Parathyroid adenoma (tissue), 2 donors: ENCODE results near the gene ART3.

Experiments used
- H2AFZ ChIP-seq: fragments of 300-600 bp; sonication (generic); one replicate; pipeline ENCODE4 v1.7.0; 2017; ENCODE audit warnings: antibody characterized with exemption, mild to moderate bottlenecking
- H3K27ac ChIP-seq: fragments of 300-600 bp; sonication (generic); one replicate; pipeline ENCODE4 v1.7.0; 2017
- H3K27me3 ChIP-seq: fragments of 300-600 bp; sonication (generic); one replicate; pipeline ENCODE4 v1.7.0; 2017; ENCODE audit warnings: low read length; ENCODE audit not compliant: control insufficient read depth, insufficient read depth
- H3K36me3 ChIP-seq: fragments of 300-600 bp; sonication (generic); one replicate; pipeline ENCODE4 v1.7.0; 2017; ENCODE audit warnings: low read length; ENCODE audit not compliant: control insufficient read depth, insufficient read depth
- H3K4me1 ChIP-seq: fragments of 300-600 bp; sonication (generic); one replicate; pipeline ENCODE4 v1.7.0; 2017; ENCODE audit warnings: control low read depth
- H3K4me2 ChIP-seq: fragments of 300-600 bp; sonication (generic); one replicate; pipeline ENCODE4 v1.7.0; 2017; ENCODE audit warnings: low read length
- H3K4me3 ChIP-seq: fragments of 300-600 bp; sonication (generic); one replicate; pipeline ENCODE4 v1.7.0; 2017; ENCODE audit warnings: low read depth, low read length
- H3K79me2 ChIP-seq: fragments of 300-600 bp; sonication (generic); one replicate; pipeline ENCODE4 v1.7.0; 2017; ENCODE audit warnings: control low read depth
- H3K9ac ChIP-seq: fragments of 300-600 bp; sonication (generic); one replicate; pipeline ENCODE4 v1.7.0; 2017; ENCODE audit warnings: mild to moderate bottlenecking
- H3K9me3 ChIP-seq: fragments of 300-600 bp; sonication (generic); one replicate; pipeline ENCODE4 v1.7.0; 2017; ENCODE audit warnings: low read length; ENCODE audit not compliant: control insufficient read depth
- TF ChIP-seq, protein P1 (sequence below): fragments of 300-600 bp; sonication (generic); IDR thresholded peaks from one replicate; pipeline ENCODE4 v1.7.0; 2017; ENCODE audit warnings: antibody characterized with exemption, mild to moderate bottlenecking
- donor health status: primary hyperparathyroidism.

Gene ART3

GRCh38 chr4:76090241-76090691, 15.8 kb downstream of the ART3 start:
- H3K4me2 ChIP-seq: peak overlapping the region; percentile 29
- no peaks in the 10 kb centered on the region for H3K36me3 ChIP-seq
- no peaks in the 10 kb centered on the region for H3K79me2 ChIP-seq
- no peak overlapping the region for H2AFZ ChIP-seq
- H3K9me3 ChIP-seq: no peaks in the 10 kb centered on the region
- no peak overlapping the region for H3K4me3 ChIP-seq
- no peaks in the 10 kb centered on the region for H3K27me3 ChIP-seq
- TF ChIP-seq, protein P1, sequence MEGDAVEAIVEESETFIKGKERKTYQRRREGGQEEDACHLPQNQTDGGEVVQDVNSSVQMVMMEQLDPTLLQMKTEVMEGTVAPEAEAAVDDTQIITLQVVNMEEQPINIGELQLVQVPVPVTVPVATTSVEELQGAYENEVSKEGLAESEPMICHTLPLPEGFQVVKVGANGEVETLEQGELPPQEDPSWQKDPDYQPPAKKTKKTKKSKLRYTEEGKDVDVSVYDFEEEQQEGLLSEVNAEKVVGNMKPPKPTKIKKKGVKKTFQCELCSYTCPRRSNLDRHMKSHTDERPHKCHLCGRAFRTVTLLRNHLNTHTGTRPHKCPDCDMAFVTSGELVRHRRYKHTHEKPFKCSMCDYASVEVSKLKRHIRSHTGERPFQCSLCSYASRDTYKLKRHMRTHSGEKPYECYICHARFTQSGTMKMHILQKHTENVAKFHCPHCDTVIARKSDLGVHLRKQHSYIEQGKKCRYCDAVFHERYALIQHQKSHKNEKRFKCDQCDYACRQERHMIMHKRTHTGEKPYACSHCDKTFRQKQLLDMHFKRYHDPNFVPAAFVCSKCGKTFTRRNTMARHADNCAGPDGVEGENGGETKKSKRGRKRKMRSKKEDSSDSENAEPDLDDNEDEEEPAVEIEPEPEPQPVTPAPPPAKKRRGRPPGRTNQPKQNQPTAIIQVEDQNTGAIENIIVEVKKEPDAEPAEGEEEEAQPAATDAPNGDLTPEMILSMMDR: no peak
- no peak overlapping the region for H3K9ac ChIP-seq
- peaks cover 2% of the 10 kb centered on the region for H3K4me1 ChIP-seq
- H3K27ac ChIP-seq: no peak overlapping the region

- peaks cover 2% of the 10 kb centered on the region for H3K4me1 ChIP-seq
- H3K27me3 ChIP-seq: no peaks in the 10 kb centered on the region
- no peak overlapping the region for H3K9ac ChIP-seq
- H3K36me3 ChIP-seq: no peaks in the 10 kb centered on the region
- no peak overlapping the region for H3K27ac ChIP-seq
- H2AFZ ChIP-seq: no peak overlapping the region
- H3K9me3 ChIP-seq: no peaks in the 10 kb centered on the region
- no peaks in the 10 kb centered on the region for H3K79me2 ChIP-seq
- TF ChIP-seq, protein P1: no peak
- H3K4me2 ChIP-seq: no peak overlapping the region
- no peak overlapping the region for H3K4me3 ChIP-seq
These were observed 16.5 kb downstream of the ART3 start for GRCh38 chr4:76091052-76091451.

- TF ChIP-seq, protein P1: no peak
- H3K4me1 ChIP-seq: no peaks in the 10 kb centered on the region
These were observed 21.1 kb downstream of the ART3 start for GRCh38 chr4:76095568-76095967.

DNA sequence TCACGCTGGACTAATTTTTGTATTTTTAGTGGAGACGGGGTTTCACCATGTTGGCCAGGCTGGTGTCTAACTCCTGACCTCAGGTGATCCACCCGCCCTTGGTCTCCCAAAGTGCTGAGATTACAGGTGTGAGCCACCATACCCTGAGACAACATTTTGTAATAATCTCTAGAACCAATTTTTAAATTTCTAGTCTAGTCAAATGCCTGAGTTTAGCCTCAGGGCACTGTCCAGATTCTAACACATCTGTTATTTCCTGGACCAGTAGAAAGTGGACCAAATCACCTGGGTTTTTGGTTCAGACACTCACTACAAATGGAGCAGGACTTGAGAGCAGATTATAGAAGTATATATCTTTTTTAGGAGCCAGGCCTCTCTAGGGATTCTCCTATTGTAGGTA, 21.6 kb downstream of the ART3 start:
- no peaks in the 10 kb centered on the region for H3K36me3 ChIP-seq
- no peaks in the 10 kb centered on the region for H3K27me3 ChIP-seq
- no peak overlapping the region for H2AFZ ChIP-seq
- TF ChIP-seq, protein P1: no peak
- H3K9me3 ChIP-seq: no peaks in the 10 kb centered on the region
- H3K9ac ChIP-seq: no peak overlapping the region
- no peaks in the 10 kb centered on the region for H3K79me2 ChIP-seq
- no peak overlapping the region for H3K4me2 ChIP-seq
- H3K4me3 ChIP-seq: no peak overlapping the region
- no peak overlapping the region for H3K27ac ChIP-seq
- no peaks in the 10 kb centered on the region for H3K4me1 ChIP-seq

More at GRCh38 chr4:76095568-76095967, 21.1 kb downstream of the ART3 start:
- no peak overlapping the region for H2AFZ ChIP-seq
- no peaks in the 10 kb centered on the region for H3K79me2 ChIP-seq
- no peaks in the 10 kb centered on the region for H3K9me3 ChIP-seq
- H3K4me3 ChIP-seq: no peak overlapping the region
- H3K27me3 ChIP-seq: no peaks in the 10 kb centered on the region
- no peak overlapping the region for H3K27ac ChIP-seq
- H3K9ac ChIP-seq: no peak overlapping the region
- H3K36me3 ChIP-seq: no peaks in the 10 kb centered on the region
- no peak overlapping the region for H3K4me2 ChIP-seq

DNA sequence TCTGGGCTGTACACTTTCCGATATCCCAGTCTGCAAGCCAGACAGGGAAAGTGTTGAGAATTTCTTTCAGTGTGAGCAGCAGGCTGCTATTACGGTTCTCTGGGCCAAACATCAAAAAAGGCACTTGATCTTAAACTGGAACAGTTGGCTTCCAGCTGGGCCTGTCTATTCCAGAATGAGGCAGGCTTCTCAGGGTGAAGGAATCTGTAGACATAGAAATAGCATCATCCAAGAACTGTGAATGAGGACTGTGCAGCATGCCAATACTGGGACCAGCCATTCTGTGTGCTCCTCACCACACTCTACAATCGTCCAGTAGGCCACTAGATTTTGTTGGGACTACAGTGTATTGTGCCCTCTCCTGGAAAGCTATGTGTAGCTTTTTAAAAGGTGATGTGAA, 31.1 kb downstream of the ART3 start:
- H3K9ac ChIP-seq: no peak overlapping the region
- no peaks in the 10 kb centered on the region for H3K9me3 ChIP-seq
- no peak overlapping the region for H3K4me2 ChIP-seq
- no peaks in the 10 kb centered on the region for H3K27me3 ChIP-seq
- no peak overlapping the region for H2AFZ ChIP-seq
- no peaks in the 10 kb centered on the region for H3K79me2 ChIP-seq
- H3K36me3 ChIP-seq: no peaks in the 10 kb centered on the region
- TF ChIP-seq, protein P1: no peak
- no peak overlapping the region for H3K27ac ChIP-seq
- no peak overlapping the region for H3K4me3 ChIP-seq
- no peaks in the 10 kb centered on the region for H3K4me1 ChIP-seq
